GM18505 (cell line): ENCODE data around the gene PIK3CD.
"Not testable (repeated sequence)": the region's sequence is repeated elsewhere in the genome, so short reads cannot be mapped to it uniquely, and the experiment has no call there.

Experiments used
- ATAC-seq: cut with Tn5 transposase; IDR thresholded peaks from one replicate; pipeline ENCODE4 v1.9.1; 2021; ENCODE audit not compliant: unreplicated experiment
- POLR2A ChIP-seq: IDR thresholded peaks from 4 replicates; pipeline ENCODE4 v1.6.1; 2011; ENCODE audit warnings: borderline replicate concordance; ENCODE audit not compliant: insufficient read depth, insufficient read length; ENCODE audit errors: extremely low read depth

The PIK3CD gene

DNA sequence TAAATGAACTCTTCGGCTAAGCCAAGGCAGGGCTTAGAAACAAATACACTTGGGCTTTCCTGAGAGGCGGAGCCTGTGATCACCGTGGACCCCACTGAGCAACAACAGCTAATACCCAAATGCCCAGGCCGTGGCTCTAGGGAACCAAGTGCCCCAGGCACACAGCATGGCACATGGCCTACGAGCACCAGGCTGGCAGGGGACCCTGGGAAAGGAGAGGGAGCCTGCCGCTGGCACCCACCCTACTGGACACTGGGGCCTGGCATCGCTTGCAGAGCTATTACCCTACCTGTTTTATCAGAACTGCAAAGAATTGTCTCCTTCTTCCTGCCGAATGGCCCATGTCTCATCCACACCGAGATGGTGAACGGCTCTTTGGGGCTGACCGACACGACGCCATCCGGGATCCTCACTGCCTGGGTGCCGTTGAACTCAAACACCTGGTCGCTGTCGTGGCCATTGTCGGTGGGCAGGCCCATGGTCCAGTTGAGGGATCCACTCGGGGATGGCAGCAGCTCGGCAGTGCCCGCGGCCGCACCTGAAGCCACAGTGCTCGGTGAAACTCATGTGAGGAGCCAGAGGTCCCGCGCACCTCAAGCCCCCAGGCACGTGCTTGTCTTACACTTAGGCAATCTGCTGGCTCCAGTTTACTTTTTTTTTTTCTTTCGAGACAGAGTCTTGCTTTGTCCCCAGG, 92.7 kb downstream of the PIK3CD start:
- no peak for ATAC-seq
- TF ChIP-seq POLR2A = no peak

DNA sequence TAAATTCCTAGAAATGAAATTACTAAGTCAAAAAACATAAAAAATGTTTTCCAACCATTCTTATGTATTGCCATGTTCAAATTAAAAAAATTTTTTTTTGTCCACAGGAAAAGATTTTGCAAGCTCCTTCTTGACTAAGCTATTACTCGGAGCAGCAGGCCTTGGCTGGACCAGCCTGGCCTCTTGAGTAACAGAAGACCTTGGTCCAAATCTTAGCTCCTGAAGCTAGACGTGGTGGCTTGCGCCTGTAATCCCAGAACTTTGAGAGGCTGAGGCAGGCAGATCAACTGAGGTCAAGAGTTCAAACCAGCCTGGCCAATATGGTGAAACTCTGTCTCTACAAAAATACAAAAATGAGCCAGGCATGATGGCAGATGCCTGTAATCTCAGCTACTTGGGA, 94.7 kb downstream of the PIK3CD start:
- no peak for TF ChIP-seq POLR2A
- ATAC-seq = no peak

GRCh38 chr1:9746651-9747050, 95.1 kb downstream of the PIK3CD start:
- no peak for ATAC-seq
- TF ChIP-seq POLR2A = no peak

- ATAC-seq = not testable (repeated sequence)
Observed at GRCh38 chr1:9748391-9748790, 96.9 kb downstream of the PIK3CD start.

- ATAC-seq = no peak
- no peak for TF ChIP-seq POLR2A
Observed at GRCh38 chr1:9749361-9749760, 97.8 kb downstream of the PIK3CD start.

- ATAC-seq = no peak
- no peak for TF ChIP-seq POLR2A
Observed at GRCh38 chr1:9751971-9752370, 100.4 kb downstream of the PIK3CD start.

DNA sequence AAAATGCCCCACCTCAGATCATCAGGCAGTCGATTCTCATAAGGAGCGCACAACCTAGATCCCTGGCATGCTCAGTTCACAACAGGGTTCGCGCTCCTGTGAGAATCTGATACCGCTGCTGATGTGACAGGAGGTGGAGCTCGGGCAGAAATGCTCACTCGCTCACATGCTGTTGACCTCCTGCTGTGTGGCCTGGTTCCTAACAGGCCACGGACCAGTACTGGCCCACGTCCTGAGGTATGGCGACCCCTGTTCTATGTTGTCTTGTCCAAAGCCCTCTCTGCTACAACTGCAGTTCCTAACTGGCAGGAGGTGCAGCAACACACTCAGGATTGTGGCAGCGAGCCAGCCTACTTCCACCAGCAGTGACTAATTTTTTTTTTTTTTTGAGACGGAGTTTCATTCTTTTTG, 101.6 kb downstream of the PIK3CD start:
- no peak for ATAC-seq
- no peak for TF ChIP-seq POLR2A

DNA sequence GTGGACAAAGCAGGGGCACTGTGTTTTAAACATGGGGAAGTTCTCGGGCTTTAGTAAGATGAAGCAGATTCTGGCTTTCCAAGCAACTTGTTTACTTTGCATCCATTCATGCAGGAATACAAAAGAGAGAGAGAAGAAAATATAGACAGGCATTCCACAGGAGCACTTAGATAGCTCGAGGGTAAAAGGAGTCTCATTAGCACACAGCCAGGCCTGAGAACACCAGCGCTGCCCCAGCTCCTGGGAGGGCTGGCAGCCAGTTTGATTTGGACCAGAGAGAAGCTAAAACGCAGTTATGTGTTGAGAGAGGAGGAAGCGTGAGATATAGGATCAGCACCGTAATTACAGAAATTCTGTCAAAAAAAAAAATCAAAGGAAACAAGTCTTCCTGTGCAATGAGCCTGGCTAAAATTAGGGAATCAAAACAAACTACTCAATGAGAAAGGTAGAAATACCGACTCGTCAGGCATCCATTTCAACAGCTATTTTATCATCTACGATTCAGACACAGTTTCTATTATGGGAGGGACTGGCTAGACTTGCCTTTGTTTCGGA, 104.0 kb downstream of the PIK3CD start:
- TF ChIP-seq POLR2A = no peak
- no peak for ATAC-seq

- no peak for ATAC-seq
- TF ChIP-seq POLR2A = no peak
Observed at GRCh38 chr1:9758559-9759121, 107.1 kb downstream of the PIK3CD start.

GRCh38 chr1:9759939-9760338, 108.4 kb downstream of the PIK3CD start:
- TF ChIP-seq POLR2A = no peak
- no peak for ATAC-seq

DNA sequence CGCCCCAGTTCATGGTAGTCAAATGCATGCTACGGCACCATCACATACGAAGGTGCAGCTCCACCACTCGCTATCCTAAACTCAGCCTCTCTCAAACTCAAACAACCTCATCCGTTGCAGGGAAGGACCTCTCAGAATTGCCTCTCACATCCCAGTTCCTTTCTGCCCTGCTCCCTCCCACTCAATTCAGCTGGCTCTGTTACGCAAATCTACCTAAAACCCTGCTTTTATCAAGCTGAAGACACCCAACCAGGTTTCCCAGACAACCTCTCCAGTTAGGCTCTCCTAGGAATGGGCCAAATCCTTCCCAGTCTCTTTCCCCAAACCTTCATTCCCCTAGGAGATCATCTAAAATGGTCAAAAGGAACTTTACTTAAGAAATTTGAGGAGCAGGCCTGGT, 109.3 kb downstream of the PIK3CD start:
- no peak for TF ChIP-seq POLR2A

GRCh38 chr1:9761855-9762254, 110.3 kb downstream of the PIK3CD start:
- ATAC-seq = no peak
- TF ChIP-seq POLR2A = no peak

More for the DNA sequence above, 109.3 kb downstream of the PIK3CD start:
- no peak for ATAC-seq

GRCh38 chr1:9762446-9762845, 110.9 kb downstream of the PIK3CD start:
- ATAC-seq = not testable (repeated sequence)

GRCh38 chr1:9763914-9764313, 112.4 kb downstream of the PIK3CD start:
- ATAC-seq = no peak
- no peak for TF ChIP-seq POLR2A
